GM18873 (cell line): ENCODE measurements around the gene SEPTIN2.
"Not testable (repeated sequence)": the region's sequence is repeated elsewhere in the genome, so short reads cannot be mapped to it uniquely, and the experiment has no call there.

Experiments used
- ATAC-seq: cut with Tn5 transposase; IDR thresholded peaks from one replicate; pipeline ENCODE4 v1.9.1; 2021; ENCODE audit warnings: mild to moderate bottlenecking, moderate library complexity, moderate number of reproducible peaks; ENCODE audit not compliant: unreplicated experiment, low FRiP score

SEPTIN2 gene

GRCh38 chr2:241344925-241345651 lies 29.4 kb downstream of the SEPTIN2 start:
- no peak for ATAC-seq

- no peak for ATAC-seq
Measured at GRCh38 chr2:241349941-241350340, 34.2 kb downstream of the SEPTIN2 start.

- no peak for ATAC-seq
Measured at GRCh38 chr2:241350530-241350877, 34.8 kb downstream of the SEPTIN2 start.

- no peak for ATAC-seq
Measured at GRCh38 chr2:241350878-241351639, 35.3 kb downstream of the SEPTIN2 start.

GRCh38 chr2:241351640-241352031 lies 35.9 kb downstream of the SEPTIN2 start:
- no peak for ATAC-seq

GRCh38 chr2:241352227-241352626 lies 36.5 kb downstream of the SEPTIN2 start:
- ATAC-seq: no peak

GRCh38 chr2:241354668-241355658 lies 39.2 kb downstream of the SEPTIN2 start:
- ATAC-seq: no peak

GRCh38 chr2:241355983-241356870 lies 40.5 kb downstream of the SEPTIN2 start, which contains the start of gene FARP2:
Gene FARP2 (plus strand): TSS chr2:241356285. CDS start chr2:241373108, 16,823 bp downstream.
- ATAC-seq: peak; percentile 77

- no peak for ATAC-seq
Measured at GRCh38 chr2:241356871-241357260, 41.1 kb downstream of the SEPTIN2 start.

GRCh38 chr2:241357531-241357930 lies 41.8 kb downstream of the SEPTIN2 start:
- no peak for ATAC-seq

GRCh38 chr2:241358470-241358869 lies 42.7 kb downstream of the SEPTIN2 start:
- no peak for ATAC-seq

GRCh38 chr2:241359481-241360045 lies 43.8 kb downstream of the SEPTIN2 start:
- no peak for ATAC-seq

GRCh38 chr2:241363426-241363825 lies 47.7 kb downstream of the SEPTIN2 start:
- no peak for ATAC-seq

GRCh38 chr2:241364781-241365180 lies 49.1 kb downstream of the SEPTIN2 start:
- no peak for ATAC-seq

- no peak for ATAC-seq
Measured at GRCh38 chr2:241366678-241367077, 51.0 kb downstream of the SEPTIN2 start.

GRCh38 chr2:241368643-241369042 lies 52.9 kb downstream of the SEPTIN2 start:
- ATAC-seq: no peak

GRCh38 chr2:241372361-241372992 lies 56.8 kb downstream of the SEPTIN2 start:
- ATAC-seq: no peak

GRCh38 chr2:241373446-241373845 lies 57.7 kb downstream of the SEPTIN2 start:
- no peak for ATAC-seq

GRCh38 chr2:241373906-241374305 lies 58.2 kb downstream of the SEPTIN2 start:
- not testable (repeated sequence) for ATAC-seq
